Measurements from ENCODE around the gene ULBP3. TPM values are rescaled to one million over a fixed set of nuclear protein-coding genes. Genes with fewer than 3 reads are reported as not detected.
"Not testable (repeated sequence)": the region's sequence is repeated elsewhere in the genome, so short reads cannot be mapped to it uniquely, and the experiment has no call there.

The ULBP3 gene
- total and polyA plus RNA-seq, 8 donors: 0.38 to 0.98 (median 0.77) TPM

DNA sequence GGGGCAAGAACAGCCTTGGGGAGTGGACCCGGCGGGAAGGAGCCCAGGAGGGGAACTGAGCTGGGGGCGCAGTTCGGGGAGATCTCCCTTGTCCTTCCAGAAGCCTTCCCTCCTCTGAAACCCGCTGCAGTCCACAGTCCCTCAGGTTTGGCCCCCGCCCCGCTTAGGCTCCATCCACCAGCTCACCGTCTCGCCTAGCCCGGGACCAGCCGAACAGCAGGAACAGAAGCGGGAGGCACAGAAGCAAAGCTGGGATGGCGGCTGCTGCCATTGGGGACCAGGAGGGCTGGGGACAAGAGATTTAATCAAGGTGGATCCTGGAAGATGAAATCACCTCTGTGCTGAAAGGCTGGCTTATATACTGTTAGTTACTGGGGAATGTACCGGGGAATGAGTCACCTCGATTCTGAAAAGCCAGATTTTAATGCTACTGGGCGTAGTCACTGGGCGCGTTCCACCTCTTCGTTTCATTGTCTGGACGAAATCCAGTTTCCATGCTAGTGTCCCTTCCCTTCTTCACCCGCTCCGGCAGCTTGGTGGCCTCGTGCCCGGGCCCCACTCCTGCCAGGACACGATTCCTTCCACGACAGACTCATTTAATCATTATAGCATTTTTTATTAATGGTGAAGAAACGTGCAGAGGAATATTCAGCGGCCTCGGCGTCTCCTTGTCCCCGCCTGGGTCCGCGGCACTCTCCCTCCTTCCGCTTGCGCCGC, 43.6 kb downstream of the ULBP3 start, which contains the start of gene RAET1L:
Gene RAET1L, minus strand, starts transcription at position 332 of the 717 bp plus-strand sequence. Its CDS starts 61 bp downstream, at position 271.
- peaks cover 0 to 3% (median 0%) of the 10 kb centered on the region in 4 donors for H3K27me3 ChIP-seq
- TF ChIP-seq, protein P1, sequence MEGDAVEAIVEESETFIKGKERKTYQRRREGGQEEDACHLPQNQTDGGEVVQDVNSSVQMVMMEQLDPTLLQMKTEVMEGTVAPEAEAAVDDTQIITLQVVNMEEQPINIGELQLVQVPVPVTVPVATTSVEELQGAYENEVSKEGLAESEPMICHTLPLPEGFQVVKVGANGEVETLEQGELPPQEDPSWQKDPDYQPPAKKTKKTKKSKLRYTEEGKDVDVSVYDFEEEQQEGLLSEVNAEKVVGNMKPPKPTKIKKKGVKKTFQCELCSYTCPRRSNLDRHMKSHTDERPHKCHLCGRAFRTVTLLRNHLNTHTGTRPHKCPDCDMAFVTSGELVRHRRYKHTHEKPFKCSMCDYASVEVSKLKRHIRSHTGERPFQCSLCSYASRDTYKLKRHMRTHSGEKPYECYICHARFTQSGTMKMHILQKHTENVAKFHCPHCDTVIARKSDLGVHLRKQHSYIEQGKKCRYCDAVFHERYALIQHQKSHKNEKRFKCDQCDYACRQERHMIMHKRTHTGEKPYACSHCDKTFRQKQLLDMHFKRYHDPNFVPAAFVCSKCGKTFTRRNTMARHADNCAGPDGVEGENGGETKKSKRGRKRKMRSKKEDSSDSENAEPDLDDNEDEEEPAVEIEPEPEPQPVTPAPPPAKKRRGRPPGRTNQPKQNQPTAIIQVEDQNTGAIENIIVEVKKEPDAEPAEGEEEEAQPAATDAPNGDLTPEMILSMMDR (IDR thresholded peaks at IDR 0.05): no peak
- intact Hi-C loops (cut with DNase I): no loop called here
- H3K9me3 ChIP-seq: no peaks in the 10 kb centered on the region
- WGBS, 2 donors: 10 to 11% methylated on average over 36 of the region's 36 CpGs
- H3K4me3 ChIP-seq: peak within 1 kb of the TSS in 2 of 4 donors; percentile 9 to 29
- ATAC-seq: peak; percentile 70 to 87 (median 82)
- peak in 2 of 6 donors; percentile 45 to 49 for DNase-seq
- no peak within 1 kb of the TSS for H3K27ac ChIP-seq
- H3K36me3 ChIP-seq: no peaks in the 10 kb centered on the region
- FAIRE-seq: no peak
- H3K4me1 ChIP-seq: no peaks in the 10 kb centered on the region

DNA sequence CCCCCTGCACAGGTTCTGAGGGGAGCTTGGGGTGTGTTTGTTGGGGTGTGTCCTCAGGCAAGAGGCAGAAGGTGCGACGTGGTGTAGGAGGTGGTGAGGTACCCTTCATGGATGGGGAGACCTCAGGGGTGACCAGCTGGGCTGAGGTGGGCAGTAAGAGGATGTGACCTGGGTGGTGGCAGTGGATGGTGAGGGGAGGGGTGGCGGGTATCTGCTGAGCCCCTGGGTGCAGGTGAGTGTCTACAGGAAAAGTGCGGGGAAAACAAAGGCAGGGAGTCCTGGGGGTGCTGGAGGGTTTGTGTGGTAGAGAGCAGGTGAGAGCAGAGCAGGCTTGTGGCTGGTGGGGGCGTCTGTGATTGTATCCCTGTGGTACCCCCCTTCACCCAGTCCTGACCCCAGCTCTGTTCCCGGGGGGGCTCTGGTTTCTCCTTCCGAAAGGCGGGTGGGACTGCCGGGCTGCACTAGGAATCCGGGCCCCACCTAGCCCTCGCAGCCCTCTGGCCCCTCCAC, 44.2 kb downstream of the ULBP3 start:
- TF ChIP-seq, protein P1 (IDR thresholded peaks at IDR 0.05): no peak
- H3K27ac ChIP-seq: no peak overlapping the region
- no peaks in the 10 kb centered on the region for H3K36me3 ChIP-seq
- intact Hi-C loops (cut with DNase I): no loop called here
- no peak for ATAC-seq
- no peaks in the 10 kb centered on the region for H3K9me3 ChIP-seq
- FAIRE-seq: no peak
- whole genome bisulfite sequencing, 2 donors: 45 to 50% methylated on average over 10 to 11 of the region's 11 CpGs
- peak overlapping the region in 1 of 4 donors; percentile 6 for H3K4me3 ChIP-seq
- peaks cover 0 to 3% (median 0%) of the 10 kb centered on the region in 4 donors for H3K27me3 ChIP-seq
- no peaks in the 10 kb centered on the region for H3K4me1 ChIP-seq
- DNase-seq: no peak

GRCh38 chr6:150024021-150024420, 44.9 kb downstream of the ULBP3 start:
- H3K27ac ChIP-seq; H3K4me3 ChIP-seq; H3K36me3 ChIP-seq; intact Hi-C loops (cut with DNase I); DNase-seq; FAIRE-seq; H3K27me3 ChIP-seq; H3K4me1 ChIP-seq; ATAC-seq; H3K9me3 ChIP-seq: not testable (repeated sequence)
- 52 to 59% methylated on average over 2 of the region's 2 CpGs for whole genome bisulfite sequencing, 2 donors

DNA sequence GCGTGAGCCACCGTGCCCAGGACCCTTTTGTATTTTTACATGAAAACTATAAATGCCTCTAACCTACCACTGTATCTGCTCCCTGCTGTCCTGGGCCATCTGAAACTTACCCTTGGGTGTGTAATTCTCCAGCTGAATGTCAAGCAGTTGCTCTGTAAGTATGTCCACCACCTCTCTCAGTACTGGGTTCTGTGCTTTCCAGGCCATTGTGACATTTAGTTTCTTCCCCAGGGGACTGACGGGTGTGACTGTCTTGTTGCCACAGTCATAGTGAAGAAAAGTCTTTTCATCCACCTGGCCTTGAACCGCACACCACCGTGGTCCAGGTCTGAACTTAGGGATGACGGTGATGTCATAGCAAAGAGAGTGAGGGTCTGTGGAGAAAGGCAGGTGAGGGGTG, 47.1 kb downstream of the ULBP3 start:
- FAIRE-seq; H3K9me3 ChIP-seq; DNase-seq; H3K4me3 ChIP-seq; intact Hi-C loops (cut with DNase I); H3K4me1 ChIP-seq; H3K27ac ChIP-seq; H3K36me3 ChIP-seq; H3K27me3 ChIP-seq; ATAC-seq: not testable (repeated sequence)
- WGBS, 2 donors: 78 to 100% methylated on average over 2 of the region's 6 CpGs

GRCh38 chr6:150018846-150019580, 49.9 kb downstream of the ULBP3 start:
- ATAC-seq (no peak), FAIRE-seq (no peak), DNase-seq (no peak)
- 37 to 49% methylated on average over 6 of the region's 6 CpGs for WGBS, 2 donors
- intact Hi-C loops (cut with DNase I): no loop called here
- peaks cover 0 to 13% (median 3%) of the 10 kb centered on the region in 4 donors for H3K27me3 ChIP-seq
- H3K9me3 ChIP-seq: no peaks in the 10 kb centered on the region
- TF ChIP-seq, protein P1 (IDR thresholded peaks at IDR 0.05): no peak
- no peak overlapping the region for H3K4me3 ChIP-seq
- no peaks in the 10 kb centered on the region for H3K36me3 ChIP-seq
- H3K4me1 ChIP-seq: no peaks in the 10 kb centered on the region
- H3K27ac ChIP-seq: no peak overlapping the region

All from pancreas (tissue), 10 donors.